K562 (cell line): ENCODE results near the gene IDI2. TPM values are rescaled to one million over a fixed set of nuclear protein-coding genes. Genes with fewer than 3 reads are reported as not detected.

Source experiments
- CHD2 ChIP-seq: IDR thresholded peaks from 2 replicates; pipeline ENCODE4 v1.6.1; 2011; ENCODE audit warnings: low read depth, low read length
- HNRNPL ChIP-seq: fragments of 200-400 bp; formaldehyde crosslinking; IDR thresholded peaks from 2 replicates; pipeline ENCODE4 v1.6.1; 2017; ENCODE audit warnings: low read depth, mild to moderate bottlenecking, low read length
- MBD2 ChIP-seq: sonication (generic); IDR thresholded peaks from 2 replicates; pipeline ENCODE4 v1.6.1; 2016; ENCODE audit warnings: low read depth, borderline replicate concordance
- MTA3 ChIP-seq: fragments of 450-650 bp; formaldehyde crosslinking; IDR thresholded peaks from 2 replicates; pipeline ENCODE4 v1.6.1; 2017; ENCODE audit warnings: mild to moderate bottlenecking, borderline replicate concordance
- SIN3A ChIP-seq, 2 experiments: fragments of 150-350 bp in 1 of 2; IDR thresholded peaks; 2 replicates each; pipeline ENCODE4 v1.6.1; 2011 to 2016; ENCODE audit warnings: borderline replicate concordance in 2 of 2, low read depth in 2 of 2, low read length in 2 of 2, mild to moderate bottlenecking in 2 of 2, moderate library complexity in 2 of 2; ENCODE audit not compliant: control insufficient read depth in 1 of 2
- ZNF124 ChIP-seq: sonication (generic); formaldehyde crosslinking; IDR thresholded peaks from 2 replicates; pipeline ENCODE4 v1.8.1; 2022; ENCODE audit warnings: missing genetic modification reagents
- polyA plus RNA-seq, 8 experiments: library from polyadenylated mRNA; depleted of rRNA in 4 of 8; stranded (reverse) in 5 of 8; unstranded in 3 of 8; fragments of >200 nt; fragmentation: Nextera tagmentation in 2 of 8; fragmentation: Illumina TruSeq in 1 of 8; extraction: Ambion mirVana in 2 of 8; extraction: Trizol in 1 of 8; gene quantifications; 2 replicates each; pipeline versions ENCODE4 v1.2.1 to v1.2.3, GENCODE V29; 2011 to 2014; ENCODE audit warnings: inconsistent platforms in 1 of 8, missing spikeins in 1 of 8
- total RNA-seq, 7 experiments: library from RNA; depleted of rRNA in 6 of 7; stranded (reverse); fragments of >200 nt in 6 of 7; fragmentation: Illumina TruSeq in 2 of 7; extraction: Trizol in 2 of 7; gene quantifications; 2 replicates each; pipeline versions ENCODE4 v1.2.1 to v1.2.3, GENCODE V29; 2011 to 2021; ENCODE audit warnings: low replicate concordance in 1 of 7
- TF ChIP-seq, protein P1 (sequence below), 2 experiments: fragments of 450-650 bp; IDR thresholded peaks; 2 replicates each; pipeline ENCODE4 v1.6.1; 2016
- TF ChIP-seq, protein P2 (sequence below): sonication (generic); formaldehyde crosslinking; IDR thresholded peaks from 2 replicates; pipeline ENCODE4 v1.8.0; 2022; ENCODE audit warnings: mild to moderate bottlenecking, missing genetic modification reagents
- TF ChIP-seq, protein P3 (sequence below): fragments of 450-650 bp; IDR thresholded peaks from 2 replicates; pipeline ENCODE4 v1.6.1; 2014; ENCODE audit warnings: low read depth, mild to moderate bottlenecking, moderate library complexity, borderline replicate concordance
- TF ChIP-seq, protein P4 (sequence below), 3 experiments: fragments of 200-800 bp in 1 of 3; sonication (Bioruptor generic) in 1 of 3; sonication (generic) in 1 of 3; formaldehyde crosslinking in 1 of 3; IDR thresholded peaks; 2 replicates each; pipeline versions ENCODE4 v1.6.1 to v1.8.0; 2016 to 2022; ENCODE audit warnings: mild to moderate bottlenecking in 2 of 3, missing compliant biosample characterization in 2 of 3, missing genetic modification characterization in 2 of 3, missing genetic modification reagents in 1 of 3
- TF ChIP-seq, protein P5 (sequence below): fragments of 200-400 bp; formaldehyde crosslinking; IDR thresholded peaks from 2 replicates; pipeline ENCODE4 v1.6.1; 2017; ENCODE audit warnings: mild to moderate bottlenecking, low read depth, low read length, moderate library complexity
- TF ChIP-seq, protein P6 (sequence below): conservative IDR thresholded peaks from 2 replicates; pipeline ENCODE4 v1.6.1; 2011; ENCODE audit warnings: low read depth, mild to moderate bottlenecking, low read length; ENCODE audit not compliant: control insufficient read depth

Gene IDI2
- total and polyA plus RNA-seq, 9 of the 15 experiments (the other 6 are each of a cell fraction or from before 2014, with no cell fraction given): not detected

DNA sequence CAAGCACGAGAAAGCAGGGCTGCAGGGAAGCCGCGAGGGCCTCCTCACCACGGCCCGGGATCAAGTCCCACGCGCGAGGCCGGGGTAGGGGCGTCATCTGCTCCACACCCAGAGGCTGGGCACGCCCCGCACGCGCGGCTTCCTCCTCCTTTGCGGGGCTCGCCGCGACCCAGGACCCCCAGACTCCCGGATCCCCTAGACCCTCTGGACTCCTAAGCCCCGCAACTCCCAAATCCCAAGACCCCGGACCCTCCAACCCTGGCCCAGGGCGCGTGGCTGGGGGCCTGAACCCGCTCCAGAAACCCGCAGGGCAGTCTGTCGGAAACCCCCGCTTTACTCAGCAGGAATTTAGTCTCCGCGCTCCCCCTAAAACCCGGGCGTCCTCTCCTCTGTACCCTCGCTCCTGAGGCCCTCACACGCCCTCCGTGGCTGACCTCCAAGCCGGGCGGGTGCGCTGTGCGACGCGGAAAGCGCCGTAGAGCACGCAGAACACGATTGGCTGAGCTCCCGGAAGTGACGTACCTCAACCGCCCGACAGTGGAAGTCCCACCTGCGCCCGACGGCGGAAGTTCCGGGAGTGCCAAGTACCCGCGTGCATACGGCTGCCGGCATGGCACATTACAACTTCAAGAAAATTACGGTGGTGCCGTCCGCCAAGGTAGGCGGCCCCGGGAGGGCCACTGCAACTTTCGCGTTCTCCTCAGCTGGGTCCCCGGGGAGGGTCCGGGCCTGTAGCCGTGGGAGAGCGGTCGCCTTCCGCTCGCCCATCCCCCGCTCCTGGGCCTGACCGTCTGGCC, 37.6 kb downstream of the IDI2 start, which contains the start of gene GTPBP4 (continued):
- TF ChIP-seq, protein P1, sequence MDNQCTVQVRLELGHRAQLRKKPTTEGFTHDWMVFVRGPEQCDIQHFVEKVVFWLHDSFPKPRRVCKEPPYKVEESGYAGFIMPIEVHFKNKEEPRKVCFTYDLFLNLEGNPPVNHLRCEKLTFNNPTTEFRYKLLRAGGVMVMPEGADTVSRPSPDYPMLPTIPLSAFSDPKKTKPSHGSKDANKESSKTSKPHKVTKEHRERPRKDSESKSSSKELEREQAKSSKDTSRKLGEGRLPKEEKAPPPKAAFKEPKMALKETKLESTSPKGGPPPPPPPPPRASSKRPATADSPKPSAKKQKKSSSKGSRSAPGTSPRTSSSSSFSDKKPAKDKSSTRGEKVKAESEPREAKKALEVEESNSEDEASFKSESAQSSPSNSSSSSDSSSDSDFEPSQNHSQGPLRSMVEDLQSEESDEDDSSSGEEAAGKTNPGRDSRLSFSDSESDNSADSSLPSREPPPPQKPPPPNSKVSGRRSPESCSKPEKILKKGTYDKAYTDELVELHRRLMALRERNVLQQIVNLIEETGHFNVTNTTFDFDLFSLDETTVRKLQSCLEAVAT (IDR thresholded peaks at IDR 0.05): 0 out of 4 replicates have a peak, but pooled peaks of 1 of the 2 experiments have one; percentile 13
- TF ChIP-seq, protein P2, sequence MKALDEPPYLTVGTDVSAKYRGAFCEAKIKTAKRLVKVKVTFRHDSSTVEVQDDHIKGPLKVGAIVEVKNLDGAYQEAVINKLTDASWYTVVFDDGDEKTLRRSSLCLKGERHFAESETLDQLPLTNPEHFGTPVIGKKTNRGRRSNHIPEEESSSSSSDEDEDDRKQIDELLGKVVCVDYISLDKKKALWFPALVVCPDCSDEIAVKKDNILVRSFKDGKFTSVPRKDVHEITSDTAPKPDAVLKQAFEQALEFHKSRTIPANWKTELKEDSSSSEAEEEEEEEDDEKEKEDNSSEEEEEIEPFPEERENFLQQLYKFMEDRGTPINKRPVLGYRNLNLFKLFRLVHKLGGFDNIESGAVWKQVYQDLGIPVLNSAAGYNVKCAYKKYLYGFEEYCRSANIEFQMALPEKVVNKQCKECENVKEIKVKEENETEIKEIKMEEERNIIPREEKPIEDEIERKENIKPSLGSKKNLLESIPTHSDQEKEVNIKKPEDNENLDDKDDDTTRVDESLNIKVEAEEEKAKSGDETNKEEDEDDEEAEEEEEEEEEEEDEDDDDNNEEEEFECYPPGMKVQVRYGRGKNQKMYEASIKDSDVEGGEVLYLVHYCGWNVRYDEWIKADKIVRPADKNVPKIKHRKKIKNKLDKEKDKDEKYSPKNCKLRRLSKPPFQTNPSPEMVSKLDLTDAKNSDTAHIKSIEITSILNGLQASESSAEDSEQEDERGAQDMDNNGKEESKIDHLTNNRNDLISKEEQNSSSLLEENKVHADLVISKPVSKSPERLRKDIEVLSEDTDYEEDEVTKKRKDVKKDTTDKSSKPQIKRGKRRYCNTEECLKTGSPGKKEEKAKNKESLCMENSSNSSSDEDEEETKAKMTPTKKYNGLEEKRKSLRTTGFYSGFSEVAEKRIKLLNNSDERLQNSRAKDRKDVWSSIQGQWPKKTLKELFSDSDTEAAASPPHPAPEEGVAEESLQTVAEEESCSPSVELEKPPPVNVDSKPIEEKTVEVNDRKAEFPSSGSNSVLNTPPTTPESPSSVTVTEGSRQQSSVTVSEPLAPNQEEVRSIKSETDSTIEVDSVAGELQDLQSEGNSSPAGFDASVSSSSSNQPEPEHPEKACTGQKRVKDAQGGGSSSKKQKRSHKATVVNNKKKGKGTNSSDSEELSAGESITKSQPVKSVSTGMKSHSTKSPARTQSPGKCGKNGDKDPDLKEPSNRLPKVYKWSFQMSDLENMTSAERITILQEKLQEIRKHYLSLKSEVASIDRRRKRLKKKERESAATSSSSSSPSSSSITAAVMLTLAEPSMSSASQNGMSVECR: peak; percentile 88
- no peak for TF ChIP-seq ZNF124
- TF ChIP-seq MTA3: no peak; the same call in 1 of the 2 replicates
- peak; percentile 47 to 77; a peak in 2 of 4 replicates for TF ChIP-seq SIN3A (IDR thresholded peaks at IDR 0.05; ENCODE audit: borderline replicate concordance in 2 of 2, control insufficient read depth in 1 of 2, low read depth in 2 of 2, low read length in 2 of 2)
- TF ChIP-seq, protein P3, sequence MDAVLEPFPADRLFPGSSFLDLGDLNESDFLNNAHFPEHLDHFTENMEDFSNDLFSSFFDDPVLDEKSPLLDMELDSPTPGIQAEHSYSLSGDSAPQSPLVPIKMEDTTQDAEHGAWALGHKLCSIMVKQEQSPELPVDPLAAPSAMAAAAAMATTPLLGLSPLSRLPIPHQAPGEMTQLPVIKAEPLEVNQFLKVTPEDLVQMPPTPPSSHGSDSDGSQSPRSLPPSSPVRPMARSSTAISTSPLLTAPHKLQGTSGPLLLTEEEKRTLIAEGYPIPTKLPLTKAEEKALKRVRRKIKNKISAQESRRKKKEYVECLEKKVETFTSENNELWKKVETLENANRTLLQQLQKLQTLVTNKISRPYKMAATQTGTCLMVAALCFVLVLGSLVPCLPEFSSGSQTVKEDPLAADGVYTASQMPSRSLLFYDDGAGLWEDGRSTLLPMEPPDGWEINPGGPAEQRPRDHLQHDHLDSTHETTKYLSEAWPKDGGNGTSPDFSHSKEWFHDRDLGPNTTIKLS: peak; percentile 87
- TF ChIP-seq, protein P4, sequence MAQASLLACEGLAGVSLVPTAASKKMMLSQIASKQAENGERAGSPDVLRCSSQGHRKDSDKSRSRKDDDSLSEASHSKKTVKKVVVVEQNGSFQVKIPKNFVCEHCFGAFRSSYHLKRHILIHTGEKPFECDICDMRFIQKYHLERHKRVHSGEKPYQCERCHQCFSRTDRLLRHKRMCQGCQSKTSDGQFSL (CRISPR knock-in tag; IDR thresholded peaks at IDR 0.05): peak; percentile 41; the same call in 1 of the 2 replicates
- TF ChIP-seq, protein P4 (tag; IDR thresholded peaks at IDR 0.05): no peak
- peak; percentile 60 for TF ChIP-seq CHD2
- TF ChIP-seq HNRNPL: peak; percentile 87
- TF ChIP-seq, protein P5, sequence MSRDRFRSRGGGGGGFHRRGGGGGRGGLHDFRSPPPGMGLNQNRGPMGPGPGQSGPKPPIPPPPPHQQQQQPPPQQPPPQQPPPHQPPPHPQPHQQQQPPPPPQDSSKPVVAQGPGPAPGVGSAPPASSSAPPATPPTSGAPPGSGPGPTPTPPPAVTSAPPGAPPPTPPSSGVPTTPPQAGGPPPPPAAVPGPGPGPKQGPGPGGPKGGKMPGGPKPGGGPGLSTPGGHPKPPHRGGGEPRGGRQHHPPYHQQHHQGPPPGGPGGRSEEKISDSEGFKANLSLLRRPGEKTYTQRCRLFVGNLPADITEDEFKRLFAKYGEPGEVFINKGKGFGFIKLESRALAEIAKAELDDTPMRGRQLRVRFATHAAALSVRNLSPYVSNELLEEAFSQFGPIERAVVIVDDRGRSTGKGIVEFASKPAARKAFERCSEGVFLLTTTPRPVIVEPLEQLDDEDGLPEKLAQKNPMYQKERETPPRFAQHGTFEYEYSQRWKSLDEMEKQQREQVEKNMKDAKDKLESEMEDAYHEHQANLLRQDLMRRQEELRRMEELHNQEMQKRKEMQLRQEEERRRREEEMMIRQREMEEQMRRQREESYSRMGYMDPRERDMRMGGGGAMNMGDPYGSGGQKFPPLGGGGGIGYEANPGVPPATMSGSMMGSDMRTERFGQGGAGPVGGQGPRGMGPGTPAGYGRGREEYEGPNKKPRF: no peak
- TF ChIP-seq MBD2: peak; percentile 87
- TF ChIP-seq, protein P6, sequence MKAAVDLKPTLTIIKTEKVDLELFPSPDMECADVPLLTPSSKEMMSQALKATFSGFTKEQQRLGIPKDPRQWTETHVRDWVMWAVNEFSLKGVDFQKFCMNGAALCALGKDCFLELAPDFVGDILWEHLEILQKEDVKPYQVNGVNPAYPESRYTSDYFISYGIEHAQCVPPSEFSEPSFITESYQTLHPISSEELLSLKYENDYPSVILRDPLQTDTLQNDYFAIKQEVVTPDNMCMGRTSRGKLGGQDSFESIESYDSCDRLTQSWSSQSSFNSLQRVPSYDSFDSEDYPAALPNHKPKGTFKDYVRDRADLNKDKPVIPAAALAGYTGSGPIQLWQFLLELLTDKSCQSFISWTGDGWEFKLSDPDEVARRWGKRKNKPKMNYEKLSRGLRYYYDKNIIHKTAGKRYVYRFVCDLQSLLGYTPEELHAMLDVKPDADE: peak; percentile 61
